Measurements from ENCODE around the gene RCHY1.
"Not testable (repeated sequence)": the region's sequence is repeated elsewhere in the genome, so short reads cannot be mapped to it uniquely, and the experiment has no call there.

RCHY1 gene

DNA sequence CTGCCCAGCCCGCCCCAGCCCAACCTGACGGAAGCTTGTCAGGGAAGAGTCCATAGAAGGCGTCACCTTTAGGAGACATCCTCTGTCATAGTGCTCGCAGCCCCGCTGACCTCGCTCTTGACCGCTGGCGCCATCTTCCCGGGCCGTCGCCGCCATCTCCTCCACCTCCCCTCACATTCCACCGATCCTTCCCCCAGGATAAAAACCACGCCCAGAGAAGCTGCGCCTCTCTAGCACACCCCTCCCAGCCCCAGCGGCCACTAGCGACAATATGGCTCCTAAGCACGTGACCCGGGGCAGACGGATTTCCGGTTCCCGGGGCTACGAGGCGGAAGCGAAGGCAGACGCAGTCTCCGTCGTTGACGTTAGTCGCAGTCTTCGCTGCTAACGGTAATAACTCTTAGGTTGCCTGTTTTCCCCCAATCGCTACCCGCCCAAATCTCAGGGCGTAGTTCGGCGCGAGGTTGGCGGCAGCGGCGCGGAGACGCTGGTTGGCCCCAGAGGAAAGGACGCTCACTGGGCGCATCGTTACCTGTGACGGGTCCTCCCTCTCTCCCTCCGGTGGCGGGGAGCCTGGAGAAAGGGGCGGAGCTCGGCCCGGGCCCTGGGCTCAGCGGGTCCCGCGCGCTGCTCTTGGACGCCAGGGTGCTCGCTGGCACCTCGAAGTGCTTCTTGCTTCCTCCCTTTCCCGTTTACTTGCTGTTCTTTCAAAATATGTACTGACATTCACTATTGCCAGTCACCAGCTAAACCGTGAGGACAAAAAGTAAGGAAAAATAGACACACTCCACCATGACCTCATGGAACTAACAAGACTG, at the start of gene RCHY1, which contains the start of gene THAP6:
Gene RCHY1 (minus strand): TSS at position 273 of the 818 bp plus-strand sequence. CDS start 117 bp downstream, at position 156.
Gene THAP6 (plus strand): TSS at position 343 of the 818 bp plus-strand sequence. CDS start 980 bp downstream, outside the sequence.
- peak; percentile 98 for DNase-seq

DNA sequence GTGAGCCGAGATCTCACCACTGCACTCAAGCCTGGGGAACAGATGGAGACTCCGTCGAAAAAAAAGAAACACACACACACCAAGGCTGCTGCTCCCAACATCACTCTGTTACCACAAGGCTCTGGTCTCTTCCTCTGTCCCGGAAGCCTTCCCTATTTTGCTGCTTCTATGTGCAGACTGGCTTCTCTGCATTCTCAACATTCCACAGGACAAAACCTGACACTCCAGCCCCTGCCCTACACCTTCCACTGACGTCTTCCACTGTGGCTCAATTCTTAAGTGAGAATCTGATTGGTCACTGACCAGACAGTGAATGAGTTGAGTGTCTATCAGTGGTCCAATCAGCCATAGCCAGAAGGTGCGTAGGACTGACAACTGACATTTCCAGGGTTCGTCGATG, 47.6 kb upstream of the RCHY1 start:
- no peak for DNase-seq

DNA sequence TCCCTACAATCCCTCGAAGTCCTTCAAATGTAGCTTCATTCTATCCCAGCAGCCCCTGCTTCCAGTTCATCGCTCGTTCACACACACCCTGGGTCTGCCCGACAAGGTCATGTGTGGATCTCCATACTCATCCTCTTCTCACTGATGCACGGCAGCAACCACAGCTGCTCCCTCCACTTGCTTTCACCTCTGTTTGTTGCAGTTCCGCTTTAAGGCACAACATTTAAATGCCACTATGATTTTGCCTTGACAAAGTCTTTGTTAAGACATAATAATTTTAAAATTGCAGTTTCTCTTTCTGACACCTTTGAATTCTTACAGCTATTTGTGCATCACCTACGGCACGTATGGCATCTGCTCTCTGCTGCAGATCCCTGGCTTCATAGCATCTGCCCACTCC, 43.5 kb upstream of the RCHY1 start:
- DNase-seq: no peak

DNA sequence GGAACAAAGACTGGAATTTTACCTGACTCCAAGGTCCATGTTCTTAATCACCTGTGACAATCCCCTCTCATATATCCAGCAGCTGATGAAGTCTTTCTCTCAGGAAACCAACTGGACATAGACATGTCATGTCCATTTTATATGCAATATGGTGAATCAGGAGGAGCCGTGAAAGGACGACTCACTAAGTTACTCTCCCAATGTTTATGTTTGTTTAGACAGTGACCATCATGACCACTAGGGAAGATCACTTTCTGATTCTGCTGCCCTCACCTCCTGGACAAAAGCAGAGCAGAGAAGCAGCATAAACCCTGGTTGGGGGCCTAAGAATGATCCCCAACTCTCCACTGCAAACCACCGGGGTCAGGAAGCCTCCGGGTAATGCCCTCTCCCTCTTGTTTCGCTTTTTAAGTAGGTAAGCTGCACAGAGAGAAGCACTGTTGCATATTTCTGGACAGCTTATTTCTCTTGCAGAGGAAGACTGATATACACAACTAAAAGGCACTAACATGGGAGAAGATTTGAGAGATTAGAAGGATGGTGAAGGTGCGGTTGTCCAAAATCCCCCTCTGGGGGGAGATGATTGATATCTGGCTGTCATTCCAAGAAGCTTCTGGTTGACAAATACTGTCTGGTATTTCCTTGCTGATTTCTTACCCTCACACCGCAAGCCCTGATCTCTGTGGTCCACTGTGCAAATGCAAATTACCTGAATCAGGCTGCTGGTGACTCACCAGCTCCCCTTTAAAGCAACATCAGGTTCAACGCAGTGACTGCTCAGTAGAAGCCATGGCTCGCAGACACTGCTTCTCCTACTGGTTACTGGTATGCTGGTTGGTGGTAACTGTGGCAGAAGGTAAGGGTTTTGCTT, 41.3 kb upstream of the RCHY1 start, which contains the start of gene ODAPH:
Gene ODAPH (plus strand): TSS at position 773 of the 871 bp plus-strand sequence. CDS start 17 bp downstream, at position 790.
- no peak for DNase-seq

DNA sequence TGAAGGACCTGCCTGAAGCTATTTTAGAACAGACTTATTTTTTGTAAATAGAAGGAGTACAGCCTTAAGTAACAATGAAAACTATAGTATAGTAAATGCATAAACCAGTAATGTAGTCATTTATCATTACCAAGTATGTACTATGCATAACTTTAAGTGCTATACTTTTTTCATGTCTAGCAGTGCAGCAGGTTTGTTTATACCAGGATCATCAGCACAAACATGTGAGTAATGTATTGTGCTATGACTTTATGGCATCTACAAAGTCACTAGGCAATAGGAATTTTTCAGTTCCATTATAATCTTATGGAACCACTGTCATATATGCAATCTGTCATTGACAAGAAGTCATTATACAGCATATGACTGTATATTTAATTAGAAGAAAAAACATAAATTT, 38.2 kb upstream of the RCHY1 start:
- no peak for DNase-seq

DNA sequence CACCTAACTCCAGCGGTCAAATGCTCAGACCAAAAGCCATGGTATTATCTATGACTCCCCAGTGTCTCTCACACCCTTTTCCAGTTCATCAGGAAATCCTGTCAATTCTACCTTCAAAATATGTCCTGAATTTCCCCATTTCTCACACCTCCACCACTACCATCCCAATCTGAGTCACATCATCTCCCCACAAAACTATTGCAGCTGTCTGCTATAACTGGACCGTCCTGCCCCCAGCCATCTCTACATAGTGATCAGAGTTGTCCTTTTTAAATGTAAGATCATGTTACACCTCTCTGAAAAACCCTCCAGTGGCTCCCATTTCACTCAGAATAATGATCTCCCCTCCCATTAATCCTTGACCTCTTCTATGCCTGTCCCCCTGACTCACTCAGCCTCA, 34.8 kb upstream of the RCHY1 start:
- no peak for DNase-seq

DNA sequence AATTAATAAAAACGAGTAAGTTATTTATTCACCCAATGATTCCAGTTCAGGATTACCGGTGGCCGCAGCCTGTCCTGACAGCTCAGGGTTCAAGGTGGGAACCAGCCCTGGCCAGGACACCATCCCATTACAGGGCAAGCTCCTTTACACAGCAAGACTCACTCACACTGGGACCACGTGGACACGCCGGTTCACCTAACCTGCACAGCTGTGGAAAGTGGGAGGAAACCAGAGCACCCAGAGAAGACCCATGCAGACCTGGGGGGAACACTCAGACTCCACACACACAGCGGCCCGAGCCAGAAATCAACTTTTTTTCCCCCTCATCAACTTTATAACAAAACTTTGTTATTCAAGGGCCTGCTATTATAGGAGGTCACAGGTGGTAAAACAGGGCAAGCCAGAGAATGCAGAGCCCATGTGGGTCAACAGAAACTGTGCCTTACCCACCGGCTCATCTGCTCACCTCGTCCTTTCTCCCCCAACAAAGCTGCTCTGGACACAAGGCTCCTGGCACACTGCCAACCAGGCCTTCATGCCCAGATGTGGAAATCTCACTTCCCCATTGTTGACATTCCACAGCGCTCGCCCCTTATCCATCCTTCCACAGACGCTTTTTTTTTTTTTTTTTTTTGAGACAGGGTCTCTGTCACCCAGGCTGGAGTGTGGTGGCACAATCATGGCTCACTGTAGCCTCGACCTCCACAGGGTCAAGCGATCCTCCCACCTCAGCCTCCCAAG, 33.6 kb upstream of the RCHY1 start:
- DNase-seq: peak; percentile 45

DNA sequence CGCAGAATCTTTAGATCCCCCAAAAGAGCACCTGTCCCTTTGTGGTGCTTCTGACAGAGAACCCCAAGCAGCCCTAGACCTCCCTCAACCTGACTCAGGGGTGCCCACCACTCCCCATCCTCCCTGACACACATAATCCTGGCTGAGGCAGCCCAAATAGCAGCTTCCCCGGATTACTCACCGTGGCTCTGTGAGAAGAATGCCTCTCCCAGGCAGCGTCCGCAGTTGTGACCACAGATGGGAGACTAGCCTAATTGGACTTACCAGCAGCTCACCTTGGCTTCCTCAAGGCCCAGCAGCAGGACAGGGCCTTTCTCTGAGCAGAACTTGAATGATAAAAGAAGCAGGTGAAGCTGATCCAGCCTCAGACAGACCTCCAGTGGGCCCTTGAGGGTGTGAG, 31.3 kb upstream of the RCHY1 start:
- no peak for DNase-seq

DNA sequence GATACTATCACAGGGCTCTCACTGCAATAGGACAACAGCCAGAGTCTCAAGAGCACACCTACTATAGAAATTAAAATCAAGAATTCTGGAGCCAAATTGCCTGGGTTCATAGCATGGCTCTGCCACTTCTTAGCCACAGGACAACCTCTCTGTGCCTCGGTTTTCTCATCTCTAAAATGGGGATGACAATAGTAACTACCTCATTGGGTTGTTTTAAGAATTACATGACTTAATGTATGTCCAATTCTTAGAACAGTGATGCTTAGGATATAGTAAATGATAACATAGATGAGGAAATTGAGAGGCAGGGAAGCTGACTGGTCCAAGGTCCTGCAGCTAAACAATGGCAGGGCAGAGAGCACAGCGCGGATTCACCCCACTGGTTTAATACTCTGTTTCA, 30.7 kb upstream of the RCHY1 start:
- no peak for DNase-seq

DNA sequence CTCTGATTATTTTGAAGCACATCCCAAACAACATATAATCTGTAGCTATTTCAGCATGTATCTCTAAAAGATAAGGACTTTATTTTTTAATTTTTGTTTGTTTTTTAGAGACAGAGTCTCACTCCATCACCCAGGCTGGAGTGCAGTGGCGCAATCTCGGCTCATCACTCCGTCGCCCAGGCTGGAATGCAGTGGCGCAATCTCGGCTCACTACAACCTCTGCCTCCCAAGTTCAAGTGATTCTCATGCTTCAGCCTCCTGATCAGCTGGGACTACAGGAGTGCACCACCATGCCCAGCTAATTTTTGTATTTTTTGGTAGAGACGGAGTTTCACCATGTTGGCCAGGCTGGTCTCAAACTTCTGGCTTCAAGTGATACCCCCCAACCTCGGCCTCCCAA, 30.0 kb upstream of the RCHY1 start:
- DNase-seq: not testable (repeated sequence)

DNA sequence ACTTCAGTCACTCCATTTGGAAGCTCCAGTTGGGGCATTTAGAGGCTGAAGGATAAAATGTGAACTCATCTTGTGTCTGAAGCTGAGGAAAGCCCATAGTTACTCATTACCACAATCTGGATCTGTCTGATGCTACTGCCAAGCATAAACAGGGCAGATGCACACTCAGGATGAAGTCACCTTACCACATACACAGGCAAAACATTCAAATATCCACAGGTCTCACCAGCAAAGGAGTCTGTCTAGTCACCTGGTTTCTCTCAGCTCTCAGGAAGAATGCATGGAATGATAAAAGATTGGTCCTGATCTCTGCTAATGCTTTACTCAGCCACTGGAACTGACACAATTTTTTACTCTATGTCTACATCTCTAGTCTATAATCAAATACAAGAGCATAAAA, 28.6 kb upstream of the RCHY1 start:
- no peak for DNase-seq

DNA sequence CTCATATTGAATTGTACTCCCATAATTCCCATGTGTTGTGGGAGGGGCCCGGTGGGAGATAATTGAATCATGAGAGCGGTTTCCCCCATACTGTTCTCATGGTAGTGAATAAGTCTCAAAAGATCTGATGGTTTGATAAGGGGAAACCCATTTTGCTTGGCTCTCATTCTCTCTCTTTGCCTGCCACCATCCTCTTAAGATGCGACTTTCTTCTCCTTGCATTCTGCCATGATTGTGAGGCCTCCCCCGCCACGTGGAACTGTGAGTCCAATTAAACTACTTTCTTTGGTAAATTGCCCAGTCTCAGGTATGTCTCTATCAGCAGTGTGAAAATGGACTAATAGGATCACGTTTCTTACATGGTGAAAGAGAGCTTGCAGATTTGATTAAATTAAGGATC, 23.1 kb upstream of the RCHY1 start:
- DNase-seq: not testable (repeated sequence)

DNA sequence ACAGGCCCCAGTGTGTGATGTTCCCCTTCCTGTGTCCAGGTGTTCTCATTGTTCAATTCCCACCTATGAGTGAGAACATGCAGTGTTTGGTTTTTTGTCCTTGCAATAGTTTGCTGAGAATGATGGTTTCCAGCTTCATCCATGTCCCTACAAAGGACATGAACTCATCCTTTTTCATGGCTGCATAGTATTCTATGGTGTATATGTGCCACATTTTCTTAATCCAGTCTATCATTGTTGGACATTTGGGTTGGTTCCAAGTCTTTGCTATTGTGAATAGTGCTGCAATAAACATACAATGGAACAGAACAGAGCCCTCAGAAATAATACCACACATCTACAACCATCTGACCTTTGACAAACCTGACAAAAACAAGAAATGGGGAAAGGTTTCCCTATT, 19.7 kb upstream of the RCHY1 start:
- DNase-seq: not testable (repeated sequence)

DNA sequence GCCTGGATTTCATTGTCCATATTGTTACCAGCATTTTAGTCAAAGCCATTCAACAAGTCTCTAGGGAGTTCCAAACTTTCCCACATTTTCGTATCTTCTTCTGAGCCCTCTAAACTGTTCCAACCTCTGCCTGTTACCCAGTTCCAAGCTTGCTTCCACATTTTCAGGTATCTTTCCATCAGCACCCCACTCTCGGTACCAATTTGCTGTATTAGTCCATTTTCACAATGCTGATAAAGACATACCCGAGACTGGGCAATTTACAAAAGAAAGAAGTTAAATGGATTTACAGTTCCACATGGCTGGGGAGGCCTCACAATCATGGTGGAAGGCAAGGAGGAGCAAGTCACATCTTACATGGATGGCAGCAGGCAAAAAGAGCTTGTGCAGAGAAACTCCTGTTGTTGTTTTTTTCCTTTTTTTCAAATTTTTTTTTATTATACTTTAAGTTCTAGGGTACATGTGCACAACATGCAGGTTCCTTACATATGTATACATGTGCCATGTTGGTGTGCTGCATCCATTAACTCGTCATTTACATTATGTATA, 19.2 kb upstream of the RCHY1 start:
- DNase-seq: not testable (repeated sequence)

DNA sequence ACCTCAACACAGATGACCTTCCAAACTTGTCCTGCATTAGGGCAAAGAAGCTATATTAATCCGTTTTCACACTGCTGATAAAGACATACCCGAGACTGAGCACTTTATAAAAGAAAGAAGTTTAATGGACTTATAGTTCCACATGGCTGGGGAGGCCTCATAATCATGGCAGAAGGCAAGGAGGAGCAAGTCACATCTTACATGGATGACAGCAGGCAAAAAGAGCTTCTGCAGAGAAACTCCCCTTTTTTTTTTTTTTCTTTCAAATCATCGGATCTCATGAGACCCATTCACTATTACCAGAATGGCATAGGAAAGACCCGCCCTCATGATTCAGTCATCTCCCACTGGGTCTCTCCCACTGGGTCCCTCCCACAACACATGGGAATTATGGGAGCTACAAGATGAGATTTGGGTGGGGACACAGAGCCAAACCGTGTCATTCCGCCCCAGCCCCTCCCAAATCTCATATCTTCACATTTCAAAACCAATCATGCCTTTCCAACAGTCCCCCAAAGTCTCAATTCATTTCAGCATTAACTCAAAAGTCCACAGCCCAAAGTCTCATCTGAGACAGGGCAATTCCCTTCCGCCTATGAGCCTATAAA, 17.4 kb upstream of the RCHY1 start:
- DNase-seq: not testable (repeated sequence)

DNA sequence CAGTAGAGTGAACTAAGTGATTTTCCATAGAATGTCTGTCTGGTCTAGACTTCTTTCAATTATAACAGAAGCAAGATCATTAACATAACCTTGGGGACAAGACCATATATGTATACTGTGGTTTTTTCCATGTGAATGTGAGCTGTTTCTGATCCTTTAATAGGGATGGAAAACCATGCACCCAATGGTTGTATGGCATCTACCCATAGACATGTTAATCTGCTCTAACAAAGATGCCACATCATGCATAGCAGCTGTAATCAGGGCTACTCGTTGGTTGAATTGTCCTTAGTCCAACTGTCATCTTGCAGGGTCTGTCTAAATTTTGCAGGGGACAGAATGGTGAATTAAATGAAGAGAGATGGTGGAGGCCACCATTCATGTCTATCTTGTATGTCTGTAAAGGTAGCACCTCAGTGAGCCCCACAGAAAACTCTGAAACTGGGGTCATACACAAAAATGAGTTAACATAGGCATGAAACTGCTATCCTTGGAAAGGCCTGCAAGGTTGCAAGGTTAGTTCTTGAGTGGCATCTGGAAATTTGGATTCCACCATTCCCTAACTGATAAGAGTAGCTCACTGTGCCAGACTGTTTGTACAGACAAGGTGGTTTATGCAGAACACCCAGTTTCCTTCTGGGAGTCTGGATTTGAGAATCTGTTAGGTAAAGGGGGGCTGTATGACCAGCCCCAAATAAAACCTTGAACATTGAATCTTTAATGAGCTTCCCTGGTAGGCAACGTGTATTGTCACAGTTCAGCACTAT, 16.5 kb upstream of the RCHY1 start:
- DNase-seq: no peak

DNA sequence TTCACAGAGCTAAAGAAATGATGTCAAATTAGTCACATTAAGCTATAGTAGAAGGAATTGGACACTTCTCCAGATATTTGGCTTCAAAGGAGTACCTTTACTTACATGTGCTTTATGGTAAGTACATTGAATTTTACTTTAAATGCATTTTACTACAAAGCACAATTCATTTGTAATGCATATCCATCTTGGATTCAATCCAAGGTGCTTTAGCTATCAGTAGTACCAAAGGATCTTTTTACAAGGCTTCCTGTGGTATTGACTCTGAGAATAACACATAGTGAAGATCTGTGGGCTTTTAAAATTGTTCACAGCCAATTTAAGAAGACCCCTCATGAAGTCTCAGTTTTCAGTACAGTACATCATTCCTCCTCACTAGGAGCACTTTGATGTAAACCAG, 13.3 kb upstream of the RCHY1 start:
- DNase-seq: no peak

DNA sequence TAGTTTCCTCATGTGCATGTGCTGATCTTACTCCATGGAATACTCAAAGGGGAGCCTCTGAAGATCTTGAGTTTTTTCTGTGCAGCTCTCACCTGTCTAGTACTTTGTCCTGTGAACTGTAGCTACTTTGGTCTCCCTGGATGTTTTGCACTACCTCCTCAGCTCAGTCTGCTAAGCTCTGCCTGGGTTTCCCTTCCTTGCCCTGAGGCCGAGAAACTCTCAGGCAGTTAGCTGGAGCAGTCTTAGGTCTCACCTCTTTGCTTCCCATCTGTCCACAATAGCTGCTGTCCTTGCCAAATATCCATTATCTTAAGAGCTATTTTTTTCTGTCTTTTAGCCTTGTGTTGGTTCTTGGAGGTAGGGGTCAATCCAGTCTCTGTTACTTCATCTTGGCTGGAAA, 11.7 kb upstream of the RCHY1 start:
- DNase-seq: no peak

DNA sequence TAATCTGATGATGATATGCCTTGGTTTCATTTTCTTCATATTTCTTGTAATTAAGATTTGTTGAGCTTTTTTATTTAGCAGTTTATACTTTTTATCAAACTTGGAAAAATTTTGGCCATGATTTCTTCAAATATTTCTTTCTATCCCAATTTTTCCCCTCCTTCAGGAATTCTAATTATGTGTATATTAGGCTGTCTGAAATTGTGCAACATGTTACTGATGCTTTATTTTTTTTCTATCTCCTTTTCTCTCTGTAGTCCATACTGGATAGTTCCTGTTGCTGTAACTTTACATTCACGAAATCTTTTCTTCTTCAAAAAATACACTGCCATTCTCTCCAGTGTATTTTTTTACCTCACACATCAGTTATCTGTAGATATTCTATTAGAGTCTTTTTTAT, 10.9 kb upstream of the RCHY1 start:
- no peak for DNase-seq

DNA sequence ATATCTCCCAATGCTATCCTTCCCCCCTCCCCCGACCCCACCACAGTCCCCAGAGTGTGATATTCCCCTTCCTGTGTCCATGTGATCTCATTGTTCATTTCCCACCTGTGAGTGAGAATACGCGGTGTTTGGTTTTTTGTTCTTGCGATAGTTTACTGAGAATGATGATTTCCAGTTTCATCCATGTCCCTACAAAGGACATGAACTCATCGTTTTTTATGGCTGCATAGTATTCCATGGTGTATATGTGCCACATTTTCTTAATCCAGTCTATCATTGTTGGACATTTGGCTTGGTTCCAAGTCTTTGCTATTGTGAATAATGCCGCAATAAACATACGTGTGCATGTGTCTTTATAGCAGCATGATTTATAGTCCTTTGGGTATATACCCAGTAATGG, 5.2 kb upstream of the RCHY1 start:
- DNase-seq: not testable (repeated sequence)

DNA sequence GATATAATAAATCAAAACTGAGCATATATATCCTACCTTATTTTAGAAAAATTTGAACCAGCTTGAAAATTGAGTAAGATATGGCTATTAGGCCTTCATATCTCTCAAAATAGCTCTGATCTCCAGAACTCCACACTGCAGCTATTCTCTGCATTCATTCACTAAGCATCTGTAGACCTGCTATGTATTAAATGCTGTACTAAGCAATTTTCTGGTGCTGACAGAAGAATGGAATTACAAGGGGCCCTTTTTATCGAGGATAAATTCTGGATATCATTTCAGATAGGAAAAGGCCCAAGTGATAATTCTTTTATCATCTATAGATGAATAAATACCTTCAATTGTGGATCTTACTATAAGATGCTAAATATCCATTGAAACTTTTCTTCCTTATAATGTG, 1.9 kb upstream of the RCHY1 start:
- no peak for DNase-seq

Data from hematopoietic multipotent progenitor cell treated with erythropoietin and hydrocortisone succinate and interleukin-3 and kit ligand, for 6 days (in vitro differentiated cells).